GM12874 (cell line): ENCODE results near the gene LOXL3.

Experiments used
- TF ChIP-seq, protein P1 (sequence below): IDR thresholded peaks from 2 replicates; pipeline ENCODE4 v1.5.1; 2011; ENCODE audit warnings: low read depth, mild to moderate bottlenecking, control low read depth, low read length, moderate library complexity; ENCODE audit not compliant: insufficient read depth

LOXL3 gene

DNA sequence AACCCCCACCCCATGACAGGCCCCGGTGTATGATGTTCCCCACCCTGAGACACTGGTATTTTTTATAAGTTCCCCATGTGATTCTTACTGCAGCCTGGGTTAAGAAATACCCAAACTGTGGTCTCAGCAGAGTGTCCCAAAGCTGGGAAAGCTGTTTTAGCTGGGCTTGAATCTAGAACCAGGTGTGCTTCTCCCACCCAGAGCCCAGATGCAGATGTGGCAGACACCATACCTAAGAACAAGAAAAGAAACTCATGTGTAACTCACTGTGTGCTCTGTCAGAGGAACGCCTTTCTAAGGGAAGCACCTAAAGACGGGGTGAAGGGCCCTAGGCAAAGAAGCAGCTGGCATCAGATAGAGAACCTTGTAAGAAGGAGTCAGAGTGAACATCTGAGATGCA, 24.7 kb upstream of the LOXL3 start:
- TF ChIP-seq, protein P1, sequence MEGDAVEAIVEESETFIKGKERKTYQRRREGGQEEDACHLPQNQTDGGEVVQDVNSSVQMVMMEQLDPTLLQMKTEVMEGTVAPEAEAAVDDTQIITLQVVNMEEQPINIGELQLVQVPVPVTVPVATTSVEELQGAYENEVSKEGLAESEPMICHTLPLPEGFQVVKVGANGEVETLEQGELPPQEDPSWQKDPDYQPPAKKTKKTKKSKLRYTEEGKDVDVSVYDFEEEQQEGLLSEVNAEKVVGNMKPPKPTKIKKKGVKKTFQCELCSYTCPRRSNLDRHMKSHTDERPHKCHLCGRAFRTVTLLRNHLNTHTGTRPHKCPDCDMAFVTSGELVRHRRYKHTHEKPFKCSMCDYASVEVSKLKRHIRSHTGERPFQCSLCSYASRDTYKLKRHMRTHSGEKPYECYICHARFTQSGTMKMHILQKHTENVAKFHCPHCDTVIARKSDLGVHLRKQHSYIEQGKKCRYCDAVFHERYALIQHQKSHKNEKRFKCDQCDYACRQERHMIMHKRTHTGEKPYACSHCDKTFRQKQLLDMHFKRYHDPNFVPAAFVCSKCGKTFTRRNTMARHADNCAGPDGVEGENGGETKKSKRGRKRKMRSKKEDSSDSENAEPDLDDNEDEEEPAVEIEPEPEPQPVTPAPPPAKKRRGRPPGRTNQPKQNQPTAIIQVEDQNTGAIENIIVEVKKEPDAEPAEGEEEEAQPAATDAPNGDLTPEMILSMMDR = no peak

DNA sequence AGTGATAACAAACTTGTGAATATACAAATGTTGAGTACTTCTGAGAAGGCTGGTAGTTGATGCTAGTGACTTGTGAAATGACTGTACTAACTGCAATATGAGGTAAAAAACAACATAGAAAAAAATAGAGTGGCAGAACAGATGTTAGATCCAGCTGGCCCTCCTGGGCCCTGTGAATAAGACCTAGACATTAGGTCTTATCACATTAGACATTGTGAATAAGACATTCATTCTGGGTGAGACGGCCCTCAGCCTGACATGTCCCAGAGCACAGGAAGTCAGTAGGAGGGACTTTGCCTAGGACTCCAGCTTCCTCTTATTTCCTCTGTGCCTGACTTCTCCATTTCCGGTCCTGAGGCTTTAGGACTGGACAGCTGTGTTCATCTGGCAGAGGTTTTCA, 23.7 kb upstream of the LOXL3 start:
- TF ChIP-seq, protein P1 = no peak

DNA sequence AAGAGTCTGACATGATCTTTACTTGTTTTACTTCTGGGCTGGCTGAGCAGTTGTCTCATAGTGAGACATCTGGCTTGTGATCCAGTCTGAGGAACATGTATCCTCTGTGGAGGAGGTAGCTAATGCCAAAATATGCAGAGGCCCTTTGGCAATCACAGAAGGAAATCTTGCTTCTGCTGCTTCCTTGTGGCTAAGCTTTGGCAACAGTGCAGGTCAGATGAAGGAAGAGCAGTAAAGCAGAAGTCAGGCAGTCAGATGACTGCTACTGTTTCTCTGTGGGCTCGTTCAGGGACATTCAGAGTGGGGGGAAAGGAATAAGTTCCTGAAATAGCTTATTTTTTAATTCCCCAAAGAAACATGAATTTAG, 23.1 kb upstream of the LOXL3 start:
- TF ChIP-seq, protein P1 = no peak

DNA sequence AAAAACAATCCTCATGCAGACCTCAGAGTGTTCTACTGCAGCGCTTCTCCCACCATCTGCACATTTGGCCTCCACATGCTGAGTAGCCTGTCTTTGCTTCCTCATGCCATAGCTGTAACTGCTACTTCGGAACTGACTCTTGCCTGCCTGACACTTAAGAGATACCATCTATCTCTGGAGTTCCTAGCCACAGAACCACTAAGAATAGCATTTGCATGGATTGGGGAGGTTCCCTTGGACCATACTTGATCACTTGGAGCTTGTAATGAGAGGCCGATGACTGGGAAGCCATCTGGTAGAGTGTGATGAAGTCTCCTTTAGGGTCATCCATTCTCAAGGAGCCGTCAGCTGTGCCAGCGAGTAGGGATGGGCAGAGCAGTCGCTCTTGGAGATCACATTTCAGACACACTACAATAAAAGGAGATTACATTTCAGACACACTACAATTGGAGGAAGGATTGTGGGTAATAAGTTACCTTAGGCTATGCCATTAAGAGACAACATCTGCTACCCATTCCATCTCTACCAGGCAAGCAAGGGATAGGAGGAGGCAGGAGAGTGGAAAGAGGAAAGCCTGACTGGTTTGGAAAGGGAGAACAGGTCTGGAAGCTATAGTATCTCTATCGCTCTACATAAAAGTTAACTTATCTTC, 22.6 kb upstream of the LOXL3 start:
- TF ChIP-seq, protein P1 = no peak

DNA sequence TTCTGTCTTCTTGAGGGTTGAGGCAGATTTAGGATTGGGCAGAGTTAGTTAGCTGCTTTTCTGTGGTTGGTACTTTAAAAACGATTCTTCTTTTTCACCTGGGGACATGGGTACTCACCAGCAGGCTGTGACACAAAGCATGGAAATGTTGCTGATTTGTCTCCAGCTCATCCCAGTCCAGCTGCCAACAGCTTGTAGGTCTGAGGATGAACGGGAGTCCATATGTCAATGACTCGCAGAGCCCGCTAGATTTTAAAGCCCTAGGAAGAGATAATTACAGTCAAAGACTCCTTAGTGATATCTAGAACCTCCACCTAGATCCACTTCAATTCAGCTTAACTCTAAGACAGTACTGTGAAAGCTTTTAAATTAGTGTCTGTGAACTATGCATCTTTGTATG, 21.6 kb upstream of the LOXL3 start:
- TF ChIP-seq, protein P1 = no peak

DNA sequence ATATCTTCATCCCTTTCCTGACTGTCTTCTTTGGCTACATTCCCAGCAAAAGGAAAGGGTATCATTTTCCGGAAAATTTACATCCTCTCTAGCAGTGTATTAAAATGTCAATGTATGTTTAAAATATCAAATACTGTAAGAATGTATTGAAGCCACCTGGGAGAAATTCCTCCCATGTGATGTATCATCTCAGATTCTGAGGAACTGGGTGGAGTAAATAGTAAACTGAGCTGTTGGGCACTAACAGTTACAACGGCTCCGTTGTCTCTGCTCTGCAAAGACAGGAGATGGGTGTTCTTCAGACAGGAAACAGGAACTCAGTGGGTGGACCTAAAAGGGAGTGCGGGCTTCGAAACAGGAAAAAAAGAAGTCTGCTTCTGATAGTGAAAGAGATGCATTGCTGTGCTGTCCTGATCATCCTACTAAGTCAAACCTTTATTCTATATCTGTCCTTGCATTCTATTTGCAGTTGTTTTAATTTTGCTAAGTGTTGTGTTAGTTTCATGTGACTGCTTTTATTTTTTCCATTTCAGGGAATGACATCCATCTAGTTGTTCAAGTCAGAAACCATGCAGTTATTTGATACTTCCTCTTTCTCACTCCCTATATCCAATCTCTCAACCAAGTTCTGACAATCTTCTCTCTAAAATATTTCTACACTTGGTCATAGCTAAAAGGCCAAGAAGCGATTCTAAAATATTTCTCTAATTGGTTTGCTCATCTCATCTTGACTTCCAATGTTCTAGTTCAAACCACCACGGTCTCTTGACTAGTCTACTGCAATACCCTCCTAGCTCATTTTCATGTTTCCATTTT, 20.2 kb upstream of the LOXL3 start:
- TF ChIP-seq, protein P1 = no peak

DNA sequence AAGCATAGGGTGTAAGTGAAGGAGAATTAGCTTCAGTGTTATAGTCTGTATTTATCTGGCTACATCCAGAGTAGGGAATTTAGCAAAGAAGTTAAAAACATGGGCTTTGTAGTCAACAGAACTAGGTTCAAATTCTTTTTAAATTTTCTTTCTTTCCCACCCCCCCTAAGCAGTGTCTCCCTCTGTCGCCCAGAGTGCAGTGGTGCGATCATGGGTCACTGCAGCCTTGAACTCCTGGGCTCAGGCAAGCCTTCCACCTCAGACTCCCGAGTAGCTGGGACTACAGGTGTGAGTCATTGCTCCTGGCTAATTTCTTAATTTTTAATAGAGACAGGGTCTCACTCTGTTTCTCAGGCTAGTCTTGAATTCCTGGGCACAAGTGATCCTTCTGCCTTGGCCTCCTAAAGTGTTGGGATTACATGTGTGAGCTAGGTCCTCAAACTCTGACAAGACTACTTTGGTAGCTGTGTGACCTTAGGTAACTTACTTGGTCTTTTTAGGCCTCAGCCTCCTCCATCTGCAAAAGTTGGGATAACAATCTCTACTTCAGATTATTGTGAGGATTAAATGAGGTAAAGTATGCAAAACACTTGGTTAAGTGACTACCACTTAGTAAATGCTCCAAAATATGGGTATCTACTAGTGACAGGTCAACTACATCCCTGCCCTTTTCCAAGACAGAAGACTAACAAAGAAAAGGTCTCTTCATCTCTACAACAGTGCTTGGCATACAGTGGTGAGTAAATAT, 18.6 kb upstream of the LOXL3 start:
- TF ChIP-seq, protein P1 = peak; percentile 50; the same call in 1 of the 2 replicates
